Mesenteric fat pad (tissue), 1 donor: ENCODE results near the gene GUCY2D. TPM values are rescaled to one million over a fixed set of nuclear protein-coding genes. Genes with fewer than 3 reads are reported as not detected.

ENCODE experiments used
- DNase-seq: peaks from one replicate; pipeline ENCODE4 v3.0.0-alpha.2; 2020; ENCODE audit warnings: low spot score
- total RNA-seq: library from RNA; stranded (reverse); fragmentation: NEBNext Ultra II Directional; extraction: Animal tissue kit (Norgen Biotek cat#: 25700); gene quantifications from one replicate; pipeline ENCODE4 v1.2.1, GENCODE V29; 2021
- donor health status: DM: yes; HTN: yes; CAD: no.

Gene GUCY2D
- total RNA-seq, 1 donor from 2014 or later = not detected

GRCh38 chr17:8062807-8063483 lies 60.5 kb downstream of the GUCY2D start:
- DNase-seq = no peak

- DNase-seq = no peak
These were observed 61.5 kb downstream of the GUCY2D start for GRCh38 chr17:8063761-8064534.

DNA sequence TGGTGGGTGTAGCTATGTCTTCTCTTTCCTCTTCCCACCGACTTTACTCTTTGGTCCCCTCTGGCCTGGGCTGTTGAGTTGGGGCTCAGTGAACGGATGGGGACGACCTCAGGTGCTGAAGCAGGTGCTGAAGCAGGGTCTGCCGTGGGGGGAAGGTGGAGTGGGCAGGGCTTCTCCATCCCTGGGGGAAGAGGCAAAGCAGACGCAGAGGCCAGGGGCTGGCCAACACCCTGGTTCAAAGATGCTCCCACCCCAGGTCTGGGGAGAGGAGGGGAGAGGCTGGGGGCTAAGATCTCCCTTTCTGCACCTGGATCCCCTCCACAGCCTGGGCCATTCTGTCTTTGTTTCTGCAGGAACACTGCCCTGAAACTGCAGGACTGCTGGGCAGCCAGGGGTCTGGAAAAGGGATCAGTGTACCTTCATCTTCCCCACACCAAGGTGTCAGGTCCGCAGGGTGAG lies 62.2 kb downstream of the GUCY2D start:
- no peak for DNase-seq

- DNase-seq = no peak
These were observed 64.7 kb downstream of the GUCY2D start for GRCh38 chr17:8066841-8067775.

GRCh38 chr17:8067806-8068205 lies 65.4 kb downstream of the GUCY2D start:
- no peak for DNase-seq

- DNase-seq = no peak
These were observed 66.5 kb downstream of the GUCY2D start for GRCh38 chr17:8068736-8069586.

- DNase-seq = no peak
These were observed 67.1 kb downstream of the GUCY2D start for GRCh38 chr17:8069587-8069860.

Other genes with a start within 250 kb of the GUCY2D start
- gene KDM6B, start 168.4 kb upstream of the GUCY2D start, total RNA-seq = 92.5 TPM
- gene TMEM88, start 147.5 kb upstream of the GUCY2D start, total RNA-seq = 34.2 TPM
- 68.3 TPM for gene NAA38, start 145.1 kb upstream of the GUCY2D start, total RNA-seq
- gene CYB5D1, start 144.6 kb upstream of the GUCY2D start, total RNA-seq = 16.7 TPM
- 40.9 TPM for gene CHD3, start 113.8 kb upstream of the GUCY2D start, total RNA-seq
- gene RNF227, start 86.3 kb upstream of the GUCY2D start, total RNA-seq = 0.80 TPM
- gene KCNAB3, start 72.8 kb upstream of the GUCY2D start, total RNA-seq = 1.3 TPM
- gene TRAPPC1, start 70.7 kb upstream of the GUCY2D start, total RNA-seq = 97.5 TPM
- gene CNTROB, start 70.4 kb upstream of the GUCY2D start, total RNA-seq = 17.5 TPM
- gene ALOX15B, start 36.4 kb downstream of the GUCY2D start, total RNA-seq = 2.9 TPM
- gene ALOX12B, start 85.1 kb downstream of the GUCY2D start, total RNA-seq = not detected
- gene ALOXE3, start 115.9 kb downstream of the GUCY2D start, total RNA-seq = not detected
- gene HES7, start 121.5 kb downstream of the GUCY2D start, total RNA-seq = not detected
- gene PER1, start 149.8 kb downstream of the GUCY2D start, total RNA-seq = 316 TPM
- gene VAMP2, start 160.3 kb downstream of the GUCY2D start, total RNA-seq = 52.4 TPM
- 16.3 TPM for gene TMEM107, start 173.8 kb downstream of the GUCY2D start, total RNA-seq
- 5.8 TPM for gene BORCS6, start 187.6 kb downstream of the GUCY2D start, total RNA-seq
- not detected for gene AURKB, start 208.0 kb downstream of the GUCY2D start, total RNA-seq
- 34.3 TPM for gene CTC1, start 245.4 kb downstream of the GUCY2D start, total RNA-seq
- 39.2 TPM for gene PFAS, start 246.7 kb downstream of the GUCY2D start, total RNA-seq